CD4-positive, CD25-positive, alpha-beta regulatory T cell (primary cell): ENCODE results near the gene SLC38A8. TPM values are rescaled to one million over a fixed set of nuclear protein-coding genes. Genes with fewer than 3 reads are reported as not detected.

ENCODE experiments used
- ATAC-seq, 2 donors: fragments of 150-1000 bp; cut with Tn5 transposase; one replicate each; pipeline ENCODE4 v1.10.0; 2021; ENCODE audit warnings: low read depth in 2 of 2, moderate number of reproducible peaks in 2 of 2, moderate library complexity in 1 of 2
- DNase-seq, 3 donors: peaks; one replicate each; pipeline versions ENCODE4 v3.0.0 to v3.0.0-alpha.2; 2012 to 2022; ENCODE audit warnings: mixed read lengths in 1 of 3
- H3K27ac ChIP-seq: one replicate; pipeline ENCODE4 v1.7.0; 2013; ENCODE audit warnings: mild to moderate bottlenecking, low read length; ENCODE audit not compliant: insufficient read depth, poor library complexity, severe bottlenecking
- H3K27me3 ChIP-seq: one replicate; pipeline ENCODE4 v1.7.0; 2013; ENCODE audit warnings: low read length; ENCODE audit not compliant: control insufficient read depth, insufficient read depth
- H3K36me3 ChIP-seq: one replicate; pipeline ENCODE4 v1.7.0; 2013; ENCODE audit warnings: mild to moderate bottlenecking, low read length, moderate library complexity; ENCODE audit not compliant: control insufficient read depth, insufficient read depth
- H3K4me1 ChIP-seq: 2 replicates; pipeline ENCODE4 v1.7.0; 2013; ENCODE audit warnings: mild to moderate bottlenecking, low read length; ENCODE audit not compliant: insufficient read depth, control insufficient read depth, poor library complexity, severe bottlenecking
- H3K4me3 ChIP-seq: one replicate; pipeline ENCODE4 v1.7.0; 2013; ENCODE audit warnings: low read depth, mild to moderate bottlenecking, low read length, moderate library complexity
- H3K9me3 ChIP-seq, 2 experiments: 1 replicate in 1 of 2; 2 replicates in 1 of 2; pipeline ENCODE4 v1.7.0; 2013; ENCODE audit warnings: low read length in 2 of 2, mild to moderate bottlenecking in 1 of 2, moderate library complexity in 1 of 2; ENCODE audit not compliant: control insufficient read depth in 2 of 2
- H3K27ac Mint-ChIP-seq, 3 donors: one replicate each; pipeline ENCODE4 v1.8.0; 2020 to 2022; ENCODE audit warnings: mild to moderate bottlenecking in 3 of 3, mixed read lengths in 3 of 3, moderate library complexity in 2 of 3
- H3K27me3 Mint-ChIP-seq: one replicate; pipeline ENCODE4 v1.8.0; 2022; ENCODE audit warnings: mild to moderate bottlenecking, mixed read lengths
- H3K36me3 Mint-ChIP-seq: one replicate; pipeline ENCODE4 v1.8.0; 2020; ENCODE audit warnings: mixed read lengths
- H3K4me1 Mint-ChIP-seq, 4 donors: one replicate each; pipeline ENCODE4 v1.8.0; 2020 to 2022; ENCODE audit warnings: mixed read lengths in 4 of 4, mild to moderate bottlenecking in 1 of 4
- H3K4me3 Mint-ChIP-seq, 4 donors: one replicate each; pipeline ENCODE4 v1.8.0; 2020 to 2022; ENCODE audit warnings: mild to moderate bottlenecking in 4 of 4, mixed read lengths in 4 of 4, moderate library complexity in 3 of 4
- H3K9me3 Mint-ChIP-seq, 7 donors: one replicate each; pipeline ENCODE4 v1.8.0; 2020 to 2022; ENCODE audit warnings: mixed read lengths in 7 of 7, mild to moderate bottlenecking in 3 of 7, moderate library complexity in 2 of 7
- polyA plus RNA-seq, 4 donors: library from polyadenylated mRNA; unstranded; fragments of 300-500 nt; fragmentation: Illumina TruSeq; gene quantifications; one replicate each; pipeline ENCODE4 v1.2.3, GENCODE V29; 2021
- total RNA-seq: library from RNA; stranded (reverse); gene quantifications from one replicate; pipeline ENCODE4 v1.2.3, GENCODE V29; 2022

SLC38A8 gene
- total and polyA plus RNA-seq, 5 donors from 2014 or later, result not detected

GRCh38 chr16:84059111-84059510 is 16.5 kb upstream of the SLC38A8 start:
- no peak overlapping the region for H3K27ac Mint-ChIP-seq
- ATAC-seq (no peak), DNase-seq (no peak)
- peaks cover 0 to 9% (median 2%) of the 10 kb centered on the region in 4 donors for H3K4me1 Mint-ChIP-seq
- H3K27me3 ChIP-seq, result no peaks in the 10 kb centered on the region
- no peak overlapping the region for H3K27ac ChIP-seq
- H3K4me3 Mint-ChIP-seq, result no peak overlapping the region
- no peaks in the 10 kb centered on the region for H3K27me3 Mint-ChIP-seq
- H3K9me3 ChIP-seq, result no peaks in the 10 kb centered on the region
- H3K36me3 Mint-ChIP-seq, result peaks cover 70% of the 10 kb centered on the region
- no peaks in the 10 kb centered on the region for H3K4me1 ChIP-seq
- H3K36me3 ChIP-seq, result peaks cover 95% of the 10 kb centered on the region
- H3K9me3 Mint-ChIP-seq, result no peaks in the 10 kb centered on the region
- no peak overlapping the region for H3K4me3 ChIP-seq

- Histone ChIP-seq H3K9me3 (no peaks in the 10 kb centered on the region), H3K4me1 (no peaks in the 10 kb centered on the region), H3K36me3 (peaks cover 95% of the 10 kb centered on the region), H3K4me3 (no peak overlapping the region), H3K27ac (no peak overlapping the region), H3K27me3 (no peaks in the 10 kb centered on the region)
- Mint-ChIP-seq H3K4me1 (peaks cover 0 to 7% (median 2%) of the 10 kb centered on the region in 4 donors), H3K36me3 (peaks cover 71% of the 10 kb centered on the region), H3K4me3 (no peak overlapping the region), H3K9me3 (no peaks in the 10 kb centered on the region), H3K27me3 (no peaks in the 10 kb centered on the region), H3K27ac (no peak overlapping the region)
- ATAC-seq, result no peak
- no peak for DNase-seq
Measured at GRCh38 chr16:84058664-84059063, 16.1 kb upstream of the SLC38A8 start.

GRCh38 chr16:84058211-84058610 is 15.6 kb upstream of the SLC38A8 start:
- no peaks in the 10 kb centered on the region for H3K27me3 Mint-ChIP-seq
- H3K27ac Mint-ChIP-seq, result peak overlapping the region in 1 of 3 donors; percentile 41
- peaks cover 71% of the 10 kb centered on the region for H3K36me3 Mint-ChIP-seq

GRCh38 chr16:84056933-84057332 is 14.3 kb upstream of the SLC38A8 start:
- no peak for ATAC-seq
- no peaks in the 10 kb centered on the region for H3K27me3 Mint-ChIP-seq
- no peak for DNase-seq
- Histone ChIP-seq H3K4me1 (no peaks in the 10 kb centered on the region), H3K9me3 (no peaks in the 10 kb centered on the region), H3K27ac (no peak overlapping the region), H3K36me3 (peaks cover 97% of the 10 kb centered on the region), H3K27me3 (no peaks in the 10 kb centered on the region), H3K4me3 (no peak overlapping the region)
- peak overlapping the region in 1 of 4 donors; percentile 61 for H3K4me3 Mint-ChIP-seq
- no peaks in the 10 kb centered on the region for H3K9me3 Mint-ChIP-seq
- no peaks in the 10 kb centered on the region for H3K4me1 Mint-ChIP-seq
- peaks cover 74% of the 10 kb centered on the region for H3K36me3 Mint-ChIP-seq
- H3K27ac Mint-ChIP-seq, result no peak overlapping the region

More at GRCh38 chr16:84058211-84058610, 15.6 kb upstream of the SLC38A8 start:
- H3K9me3 ChIP-seq, result no peaks in the 10 kb centered on the region
- Mint-ChIP-seq H3K4me3 (no peak overlapping the region), H3K9me3 (no peaks in the 10 kb centered on the region), H3K4me1 (peaks cover 0 to 3% (median 1%) of the 10 kb centered on the region in 4 donors)
- H3K27ac ChIP-seq, result no peak overlapping the region
- H3K27me3 ChIP-seq, result no peaks in the 10 kb centered on the region
- ATAC-seq, result no peak
- DNase-seq, result no peak
- no peak overlapping the region for H3K4me3 ChIP-seq
- peaks cover 95% of the 10 kb centered on the region for H3K36me3 ChIP-seq
- H3K4me1 ChIP-seq, result no peaks in the 10 kb centered on the region

GRCh38 chr16:84055801-84056634 is 13.4 kb upstream of the SLC38A8 start:
- H3K27me3 ChIP-seq, result no peaks in the 10 kb centered on the region
- H3K4me3 Mint-ChIP-seq, result peak overlapping the region in 1 of 4 donors; percentile 52
- no peak for DNase-seq
- no peaks in the 10 kb centered on the region for H3K9me3 Mint-ChIP-seq
- no peak overlapping the region for H3K27ac Mint-ChIP-seq
- no peak overlapping the region for H3K27ac ChIP-seq
- no peak overlapping the region for H3K4me3 ChIP-seq
- peaks cover 89% of the 10 kb centered on the region for H3K36me3 ChIP-seq
- ATAC-seq, result no peak
- no peaks in the 10 kb centered on the region for H3K4me1 Mint-ChIP-seq
- H3K4me1 ChIP-seq, result no peaks in the 10 kb centered on the region
- H3K36me3 Mint-ChIP-seq, result peaks cover 71% of the 10 kb centered on the region
- no peaks in the 10 kb centered on the region for H3K27me3 Mint-ChIP-seq
- H3K9me3 ChIP-seq, result no peaks in the 10 kb centered on the region

- Histone ChIP-seq H3K9me3 (no peaks in the 10 kb centered on the region), H3K36me3 (peaks cover 84% of the 10 kb centered on the region), H3K4me1 (no peaks in the 10 kb centered on the region), H3K27ac (no peak overlapping the region), H3K27me3 (no peaks in the 10 kb centered on the region), H3K4me3 (no peak overlapping the region)
- DNase-seq, result no peak
- Mint-ChIP-seq H3K9me3 (no peaks in the 10 kb centered on the region), H3K4me1 (no peaks in the 10 kb centered on the region), H3K36me3 (peaks cover 64% of the 10 kb centered on the region), H3K27ac (no peak overlapping the region), H3K4me3 (peak overlapping the region in 1 of 4 donors; percentile 52), H3K27me3 (no peaks in the 10 kb centered on the region)
- ATAC-seq, result no peak
Measured at GRCh38 chr16:84055366-84055765, 12.8 kb upstream of the SLC38A8 start.

GRCh38 chr16:84054916-84055315 is 12.3 kb upstream of the SLC38A8 start:
- Mint-ChIP-seq H3K27ac (no peak overlapping the region), H3K4me3 (no peak overlapping the region), H3K4me1 (no peaks in the 10 kb centered on the region), H3K27me3 (no peaks in the 10 kb centered on the region), H3K36me3 (peaks cover 60% of the 10 kb centered on the region), H3K9me3 (no peaks in the 10 kb centered on the region)
- Histone ChIP-seq H3K9me3 (no peaks in the 10 kb centered on the region), H3K27me3 (no peaks in the 10 kb centered on the region), H3K4me3 (no peak overlapping the region), H3K27ac (no peak overlapping the region), H3K36me3 (peaks cover 84% of the 10 kb centered on the region), H3K4me1 (no peaks in the 10 kb centered on the region)
- ATAC-seq, result no peak
- DNase-seq, result no peak

GRCh38 chr16:84054271-84054670 is 11.7 kb upstream of the SLC38A8 start:
- no peaks in the 10 kb centered on the region for H3K4me1 ChIP-seq
- H3K27ac ChIP-seq, result no peak overlapping the region
- ATAC-seq, result no peak
- H3K9me3 ChIP-seq, result no peaks in the 10 kb centered on the region
- H3K27me3 ChIP-seq, result no peaks in the 10 kb centered on the region
- Mint-ChIP-seq H3K27me3 (no peaks in the 10 kb centered on the region), H3K4me3 (no peak overlapping the region), H3K36me3 (peaks cover 57% of the 10 kb centered on the region), H3K9me3 (no peaks in the 10 kb centered on the region), H3K27ac (no peak overlapping the region), H3K4me1 (no peaks in the 10 kb centered on the region)
- H3K36me3 ChIP-seq, result peaks cover 81% of the 10 kb centered on the region
- H3K4me3 ChIP-seq, result no peak overlapping the region
- DNase-seq, result no peak
